Neural cell (in vitro differentiated cells): ENCODE data around the gene ADI1. TPM values are rescaled to one million over a fixed set of nuclear protein-coding genes. Genes with fewer than 3 reads are reported as not detected.

Experiments
- H2AFZ ChIP-seq: fragments of 200-600, 300-800 bp; sonication (generic), shearing (Covaris generic); 2 replicates; pipeline ENCODE4 v1.6.0; 2014; ENCODE audit warnings: low read depth, mild to moderate bottlenecking, antibody characterized with exemption, low read length, moderate library complexity
- H3F3A ChIP-seq: fragments of 200-600 bp; shearing (Covaris generic); 2 replicates; pipeline ENCODE4 v1.6.1; 2016; ENCODE audit warnings: mild to moderate bottlenecking, moderate library complexity, mixed read lengths, antibody characterized with exemption, low read length; ENCODE audit not compliant: insufficient read depth, poor library complexity, severe bottlenecking
- H3K27ac ChIP-seq: fragments of 200-600, 300-800 bp; sonication (generic), shearing (Covaris generic); 2 replicates; pipeline ENCODE4 v1.5.1; 2014; ENCODE audit warnings: mild to moderate bottlenecking, low read length, moderate library complexity
- H3K27me3 ChIP-seq: fragments of 300-800, 200-600 bp; sonication (generic), shearing (Covaris generic); 2 replicates; pipeline ENCODE4 v1.6.0; 2014; ENCODE audit warnings: mild to moderate bottlenecking, low read depth, low read length, moderate library complexity; ENCODE audit not compliant: insufficient read depth
- H3K36me3 ChIP-seq: fragments of 300-800, 200-600 bp; sonication (generic), shearing (Covaris generic); 2 replicates; pipeline ENCODE4 v1.5.1; 2014; ENCODE audit warnings: mild to moderate bottlenecking, antibody characterized with exemption, low read length, moderate library complexity; ENCODE audit not compliant: insufficient read depth
- H3K4me2 ChIP-seq: fragments of 300-800, 200-600 bp; sonication (generic), shearing (Covaris generic); 2 replicates; pipeline ENCODE4 v1.6.0; 2014; ENCODE audit warnings: mild to moderate bottlenecking, low read length
- H3K4me3 ChIP-seq: fragments of 300-800, 200-600 bp; sonication (generic), shearing (Covaris generic); 2 replicates; pipeline ENCODE4 v1.5.1; 2014; ENCODE audit warnings: mild to moderate bottlenecking, low read length, moderate library complexity
- H3K79me2 ChIP-seq: fragments of 200-600 bp; shearing (Covaris generic); replicated peaks from 2 replicates; pipeline ENCODE4 v1.6.0; 2014; ENCODE audit warnings: mild to moderate bottlenecking, low read length, moderate library complexity; ENCODE audit not compliant: insufficient read depth
- H3K9ac ChIP-seq: fragments of 300-800, 200-600 bp; sonication (generic), shearing (Covaris generic); 2 replicates; pipeline ENCODE4 v1.6.1; 2016; ENCODE audit warnings: mild to moderate bottlenecking, low read length, mixed read lengths
- H3K9me2 ChIP-seq: fragments of 200-600 bp; shearing (Covaris generic); 2 replicates; pipeline ENCODE4 v1.6.1; 2016; ENCODE audit warnings: mild to moderate bottlenecking, low read length, mixed read lengths; ENCODE audit not compliant: insufficient read depth
- H3K9me3 ChIP-seq: fragments of 200-600, 300-800 bp; sonication (generic), shearing (Covaris generic); 2 replicates; pipeline ENCODE4 v1.6.1; 2016; ENCODE audit warnings: mild to moderate bottlenecking, mixed run types, low read length, moderate library complexity, mixed read lengths
- H4K20me1 ChIP-seq: fragments of 200-600 bp; shearing (Covaris generic); 2 replicates; pipeline ENCODE4 v1.6.1; 2016; ENCODE audit warnings: mild to moderate bottlenecking, mixed run types; ENCODE audit not compliant: insufficient read depth
- CTCF ChIP-seq: fragments of 450-650 bp; IDR thresholded peaks from 2 replicates; pipeline ENCODE4 v1.5.1; 2014; ENCODE audit warnings: antibody characterized with exemption, mild to moderate bottlenecking, moderate library complexity; ENCODE audit not compliant: poor library complexity, severe bottlenecking
- EP300 ChIP-seq: fragments of 450-650 bp; conservative IDR thresholded peaks from 2 replicates; pipeline ENCODE4 v1.6.1; 2014; ENCODE audit warnings: antibody characterized with exemption, mild to moderate bottlenecking, moderate library complexity; ENCODE audit not compliant: poor library complexity, severe bottlenecking
- EZH2 ChIP-seq: fragments of 200-600, 300-800 bp; shearing (Covaris generic), sonication (generic); IDR thresholded peaks from 2 replicates; pipeline ENCODE4 v1.6.1; 2014; ENCODE audit warnings: antibody characterized with exemption, low read length, borderline replicate concordance, mild to moderate bottlenecking; ENCODE audit not compliant: insufficient read depth, poor library complexity, severe bottlenecking
- MXI1 ChIP-seq: fragments of 450-650 bp; conservative IDR thresholded peaks from 2 replicates; pipeline ENCODE4 v1.6.1; 2014; ENCODE audit warnings: antibody characterized with exemption, mild to moderate bottlenecking; ENCODE audit not compliant: poor library complexity, severe bottlenecking
- POLR2AphosphoS5 ChIP-seq: IDR thresholded peaks from 2 replicates; pipeline ENCODE4 v1.6.1; 2012
- RAD21 ChIP-seq: fragments of 450-650 bp; conservative IDR thresholded peaks from 2 replicates; pipeline ENCODE4 v1.6.1; 2014; ENCODE audit warnings: antibody characterized with exemption, mild to moderate bottlenecking, moderate library complexity
- REST ChIP-seq: IDR thresholded peaks from 2 replicates; pipeline ENCODE4 v1.6.1; 2012; ENCODE audit warnings: borderline replicate concordance
- SMC3 ChIP-seq: fragments of 450-650 bp; conservative IDR thresholded peaks from 2 replicates; pipeline ENCODE4 v1.6.1; 2014; ENCODE audit warnings: antibody characterized with exemption, mild to moderate bottlenecking, moderate library complexity; ENCODE audit not compliant: poor library complexity
- TAF1 ChIP-seq: IDR thresholded peaks from 2 replicates; pipeline ENCODE4 v1.6.1; 2012; ENCODE audit warnings: low read depth
- polyA plus RNA-seq: library from polyadenylated mRNA; depleted of rRNA; stranded (reverse); fragments of >200 nt; gene quantifications from 2 replicates; pipeline ENCODE4 v1.2.3, GENCODE V29; 2014

ADI1 gene
- polyA plus RNA-seq, 1 donor from 2014 or later: 23.9 TPM

GRCh38 chr2:3529316-3530025 is 10.1 kb upstream of the ADI1 start:
- Histone ChIP-seq H3K9me3 (no peaks in the 10 kb centered on the region), H3K9me2 (no peaks in the 10 kb centered on the region), H3K79me2 (no peaks in the 10 kb centered on the region), H3K36me3 (no peaks in the 10 kb centered on the region), H3K9ac (no peak overlapping the region), H3K27me3 (no peaks in the 10 kb centered on the region), H3K4me2 (no peak overlapping the region), H2AFZ (no peak overlapping the region), H3K27ac (no peak overlapping the region), H3K4me3 (no peak overlapping the region), H4K20me1 (no peaks in the 10 kb centered on the region), H3F3A (no peaks in the 10 kb centered on the region)
- TF ChIP-seq CTCF: no peak
- no peak for TF ChIP-seq TAF1
- TF ChIP-seq EP300: no peak
- TF ChIP-seq REST: no peak
- TF ChIP-seq RAD21: no peak
- TF ChIP-seq EZH2: no peak
- no peak for TF ChIP-seq MXI1
- no peak for TF ChIP-seq SMC3
- no peak for TF ChIP-seq POLR2AphosphoS5

GRCh38 chr2:3527886-3528785 is 8.8 kb upstream of the ADI1 start:
- Histone ChIP-seq H3K36me3 (no peaks in the 10 kb centered on the region), H3K27ac (no peak overlapping the region), H2AFZ (no peak overlapping the region), H4K20me1 (no peaks in the 10 kb centered on the region), H3K9me2 (no peaks in the 10 kb centered on the region), H3K79me2 (no peaks in the 10 kb centered on the region), H3K4me2 (no peak overlapping the region), H3K4me3 (no peak overlapping the region), H3K9me3 (no peaks in the 10 kb centered on the region), H3K27me3 (no peaks in the 10 kb centered on the region), H3K9ac (no peak overlapping the region), H3F3A (no peaks in the 10 kb centered on the region)
- TF ChIP-seq CTCF (no peak), EP300 (no peak), TAF1 (no peak), MXI1 (no peak), SMC3 (no peak), REST (no peak), POLR2AphosphoS5 (no peak), RAD21 (no peak), EZH2 (no peak)
